SIG-M5 treated with dmso at 0.1 percent for 504 hours (cell line): ENCODE data around the gene ASXL1.
"Not testable (repeated sequence)": the region's sequence is repeated elsewhere in the genome, so short reads cannot be mapped to it uniquely, and the experiment has no call there.

Experiments used
- DNase-seq: peaks from one replicate; lab custom pipeline; 2025; ENCODE audit not compliant: unreplicated experiment; lab: John Stamatoyannopoulos, UW

The ASXL1 gene

GRCh38 chr20:32464401-32465091 lies 106.4 kb downstream of the ASXL1 start:
- DNase-seq, result no peak

GRCh38 chr20:32465092-32465900 lies 107.2 kb downstream of the ASXL1 start:
- no peak for DNase-seq

GRCh38 chr20:32465901-32466675 lies 108.0 kb downstream of the ASXL1 start:
- DNase-seq, result not testable (repeated sequence)

GRCh38 chr20:32466739-32467505 lies 108.8 kb downstream of the ASXL1 start:
- DNase-seq, result no peak

GRCh38 chr20:32467506-32468312 lies 109.6 kb downstream of the ASXL1 start:
- DNase-seq, result no peak

GRCh38 chr20:32468313-32468640 lies 110.1 kb downstream of the ASXL1 start:
- no peak for DNase-seq

GRCh38 chr20:32468860-32469259 lies 110.7 kb downstream of the ASXL1 start:
- DNase-seq, result no peak

GRCh38 chr20:32470025-32470861 lies 112.1 kb downstream of the ASXL1 start:
- DNase-seq, result peak; percentile 53

- no peak for DNase-seq
Measured at GRCh38 chr20:32470940-32471339, 112.8 kb downstream of the ASXL1 start.

- DNase-seq, result no peak
Measured at GRCh38 chr20:32472581-32473207, 114.6 kb downstream of the ASXL1 start.

GRCh38 chr20:32473231-32474008 lies 115.3 kb downstream of the ASXL1 start:
- no peak for DNase-seq

GRCh38 chr20:32474009-32474716 lies 116.0 kb downstream of the ASXL1 start:
- no peak for DNase-seq

- no peak for DNase-seq
Measured at GRCh38 chr20:32474717-32474966, 116.5 kb downstream of the ASXL1 start.

GRCh38 chr20:32474967-32475811 lies 117.1 kb downstream of the ASXL1 start:
- no peak for DNase-seq

- no peak for DNase-seq
Measured at GRCh38 chr20:32476684-32477593, 118.8 kb downstream of the ASXL1 start.
